ENCODE data around the gene ZSWIM6.
A peak's percentile ranks its signal among the peaks of the same experiment; 100 is the strongest.
"Not testable (repeated sequence)": the region's sequence is repeated elsewhere in the genome, so short reads cannot be mapped to it uniquely, and the experiment has no call there.

ZSWIM6 gene

DNA sequence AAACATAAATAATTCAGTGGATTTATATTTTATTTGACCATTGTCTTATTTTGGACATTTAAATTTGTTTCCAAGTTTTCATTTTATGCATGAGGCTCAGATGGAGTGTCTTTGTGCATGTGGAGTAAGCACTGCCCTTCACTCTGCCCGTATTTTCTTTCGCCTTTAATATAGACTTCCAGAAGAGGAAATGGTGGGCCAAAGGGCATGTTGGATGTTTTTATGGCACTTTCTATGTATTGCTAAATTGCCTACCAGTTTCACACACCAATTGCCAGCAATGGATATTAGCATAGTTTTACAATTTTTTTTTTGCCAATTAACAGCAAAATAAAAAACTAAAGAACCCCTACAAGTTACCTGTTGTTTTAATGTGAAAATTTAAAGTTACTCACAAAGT is 38.4 kb downstream of the ZSWIM6 start:
- DNase-seq = no peak

DNA sequence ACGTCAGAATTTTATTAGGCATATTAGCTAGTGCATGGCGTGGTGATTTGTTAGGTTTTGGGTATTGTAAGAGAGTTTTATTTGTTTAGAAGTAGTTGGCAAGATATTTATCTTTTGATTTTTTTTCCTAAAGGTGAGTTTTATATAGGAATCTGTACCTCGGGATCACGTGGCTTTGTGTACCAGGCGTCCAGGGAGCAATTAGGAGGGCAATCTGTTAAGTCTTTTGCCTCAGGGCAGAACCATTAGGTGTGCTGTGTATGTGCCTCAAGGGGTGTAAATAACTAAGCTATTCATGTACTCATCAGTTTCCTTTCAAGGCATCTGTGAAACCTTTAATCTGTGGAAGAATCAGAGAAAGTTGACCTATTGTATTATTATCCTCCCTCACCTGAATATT is 39.4 kb downstream of the ZSWIM6 start:
- no peak for DNase-seq

DNA sequence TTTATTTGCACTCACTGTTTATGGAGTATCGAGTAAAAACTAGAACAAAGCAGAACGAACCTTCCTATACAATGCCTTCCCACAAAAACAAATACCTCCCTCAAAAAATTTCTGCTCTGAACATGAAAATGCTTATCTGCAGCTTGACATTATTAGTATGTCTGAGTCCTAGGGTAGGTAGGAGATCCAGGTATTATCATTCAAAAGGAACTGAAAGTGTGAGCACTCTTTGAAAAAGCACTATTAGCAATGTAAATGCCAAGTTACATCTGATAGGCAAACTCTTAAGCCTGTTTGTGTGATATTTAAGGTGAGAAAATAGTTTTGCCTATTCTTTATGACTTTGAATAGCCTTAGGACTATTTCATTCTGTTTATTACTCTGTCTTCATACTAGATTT is 47.6 kb downstream of the ZSWIM6 start:
- no peak for DNase-seq

GRCh38 chr5:61381968-61382367 is 49.9 kb downstream of the ZSWIM6 start:
- no peak for DNase-seq

DNA sequence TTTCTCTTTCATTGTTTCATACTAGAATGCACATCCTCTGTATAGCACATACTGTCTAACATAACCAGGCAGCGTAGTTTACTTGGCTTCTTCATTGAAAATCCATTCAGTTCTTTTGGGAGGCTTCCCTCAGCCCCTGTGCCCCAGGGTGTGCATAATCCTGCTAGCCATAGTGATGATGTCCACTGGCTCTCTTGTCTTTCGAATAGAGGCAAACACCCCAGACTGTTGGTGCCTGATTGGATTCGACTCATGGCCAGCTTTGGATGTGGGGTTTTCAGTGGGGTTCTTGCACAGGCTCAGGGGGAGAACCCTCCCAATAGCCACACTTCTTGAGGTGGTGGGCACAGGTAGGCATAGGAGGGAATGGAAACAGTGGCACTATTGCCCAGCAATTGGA is 53.6 kb downstream of the ZSWIM6 start:
- DNase-seq = no peak

DNA sequence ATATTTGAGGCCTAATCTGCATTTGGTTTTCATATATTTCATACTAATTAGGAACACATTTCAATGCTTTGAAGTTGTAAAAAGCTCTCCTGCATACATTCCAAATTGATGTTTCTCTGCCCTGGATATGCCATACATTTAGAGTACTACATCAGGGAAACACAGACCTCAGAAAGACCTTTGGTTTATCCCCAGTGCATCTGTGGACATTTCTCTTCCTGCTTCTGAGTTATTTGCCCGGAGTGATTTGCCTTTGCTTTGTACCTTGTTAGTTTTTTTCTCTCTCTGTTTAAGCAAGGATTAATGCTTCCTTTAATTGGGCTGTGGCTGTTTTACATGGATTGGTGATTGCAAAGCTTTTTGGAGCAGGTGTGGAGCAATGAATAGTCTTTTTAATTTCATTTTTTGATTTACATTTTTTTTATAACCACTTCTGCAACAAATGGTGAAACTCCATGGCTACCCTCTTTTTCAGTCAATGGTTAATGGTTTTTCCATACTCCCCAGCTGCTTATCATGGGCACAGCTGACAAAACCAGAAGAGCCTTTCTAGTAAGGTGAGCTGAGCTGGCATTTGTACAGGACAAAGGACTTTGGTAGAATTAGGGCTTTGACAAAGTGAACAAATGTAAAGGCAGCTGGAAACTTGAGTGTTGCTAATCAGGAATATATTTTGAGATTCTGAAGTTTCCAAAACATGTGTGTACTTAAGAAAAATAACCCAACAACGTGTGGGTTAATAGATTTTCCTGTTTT is 54.2 kb downstream of the ZSWIM6 start:
- DNase-seq = no peak

- no peak for DNase-seq
Measured at GRCh38 chr5:61389609-61390008, 57.6 kb downstream of the ZSWIM6 start.

- DNase-seq = no peak
Measured at GRCh38 chr5:61394078-61394704, 62.1 kb downstream of the ZSWIM6 start.

DNA sequence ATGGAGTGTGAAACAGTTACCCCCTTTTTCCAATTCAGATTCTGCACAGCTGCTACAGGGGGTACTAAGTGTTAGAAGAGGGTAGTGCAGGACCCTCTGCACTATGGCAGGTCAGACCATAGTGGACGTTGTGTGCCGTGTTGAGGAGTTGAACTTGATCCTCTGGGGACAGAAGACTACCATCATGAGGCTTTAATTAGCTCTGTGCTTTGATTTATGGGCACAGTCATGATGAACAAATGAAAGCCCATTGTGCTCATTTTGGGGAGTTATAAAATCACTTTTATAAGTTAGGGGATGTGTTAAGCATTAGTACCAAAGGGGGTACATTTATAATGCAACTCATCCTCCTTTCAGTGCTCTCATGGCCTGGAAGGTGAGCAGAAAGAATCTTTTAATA is 62.7 kb downstream of the ZSWIM6 start:
- no peak for DNase-seq

GRCh38 chr5:61397238-61397637 is 65.2 kb downstream of the ZSWIM6 start:
- no peak for DNase-seq

GRCh38 chr5:61397937-61398336 is 65.9 kb downstream of the ZSWIM6 start:
- no peak for DNase-seq

DNA sequence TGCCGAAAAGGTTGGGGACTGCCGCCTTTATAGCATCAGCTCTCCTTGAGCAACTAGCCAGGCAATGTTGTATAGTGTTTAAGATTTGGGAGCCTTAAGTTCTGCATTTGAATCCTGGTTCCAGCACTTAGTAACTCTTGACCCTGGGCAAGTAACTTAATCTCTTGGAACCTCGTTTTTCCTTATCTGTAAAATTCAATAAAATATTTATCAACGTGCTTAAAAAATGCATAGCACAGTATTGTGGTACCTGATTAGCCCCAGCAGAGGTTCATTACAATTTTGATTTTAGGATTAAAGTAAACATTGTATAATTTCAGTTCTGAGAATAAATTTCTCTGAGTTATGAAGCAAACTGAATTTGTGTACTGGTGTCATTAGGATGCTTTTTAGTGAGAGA is 66.4 kb downstream of the ZSWIM6 start:
- no peak for DNase-seq

DNA sequence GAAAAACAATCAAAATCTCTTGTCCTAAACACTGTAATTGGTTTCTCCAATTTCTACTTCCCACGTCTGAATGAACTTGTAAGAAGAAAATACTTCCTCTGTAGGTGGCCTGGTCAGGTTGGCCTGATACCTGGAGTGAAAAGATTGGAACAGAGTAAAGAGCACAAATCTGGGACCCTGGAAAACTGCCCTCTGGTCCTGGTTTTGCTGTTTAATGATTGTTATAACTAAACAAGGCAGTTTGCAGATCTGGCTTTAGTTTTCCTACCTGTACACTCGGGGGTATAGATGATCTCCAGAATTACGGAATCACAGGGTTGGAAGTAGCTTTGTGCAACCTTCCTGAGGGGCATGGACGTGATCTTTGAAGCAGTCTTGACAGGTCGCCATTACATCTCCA is 67.6 kb downstream of the ZSWIM6 start:
- DNase-seq = no peak

GRCh38 chr5:61401726-61402125 is 69.7 kb downstream of the ZSWIM6 start:
- DNase-seq = no peak

GRCh38 chr5:61402244-61402823 is 70.3 kb downstream of the ZSWIM6 start:
- no peak for DNase-seq

DNA sequence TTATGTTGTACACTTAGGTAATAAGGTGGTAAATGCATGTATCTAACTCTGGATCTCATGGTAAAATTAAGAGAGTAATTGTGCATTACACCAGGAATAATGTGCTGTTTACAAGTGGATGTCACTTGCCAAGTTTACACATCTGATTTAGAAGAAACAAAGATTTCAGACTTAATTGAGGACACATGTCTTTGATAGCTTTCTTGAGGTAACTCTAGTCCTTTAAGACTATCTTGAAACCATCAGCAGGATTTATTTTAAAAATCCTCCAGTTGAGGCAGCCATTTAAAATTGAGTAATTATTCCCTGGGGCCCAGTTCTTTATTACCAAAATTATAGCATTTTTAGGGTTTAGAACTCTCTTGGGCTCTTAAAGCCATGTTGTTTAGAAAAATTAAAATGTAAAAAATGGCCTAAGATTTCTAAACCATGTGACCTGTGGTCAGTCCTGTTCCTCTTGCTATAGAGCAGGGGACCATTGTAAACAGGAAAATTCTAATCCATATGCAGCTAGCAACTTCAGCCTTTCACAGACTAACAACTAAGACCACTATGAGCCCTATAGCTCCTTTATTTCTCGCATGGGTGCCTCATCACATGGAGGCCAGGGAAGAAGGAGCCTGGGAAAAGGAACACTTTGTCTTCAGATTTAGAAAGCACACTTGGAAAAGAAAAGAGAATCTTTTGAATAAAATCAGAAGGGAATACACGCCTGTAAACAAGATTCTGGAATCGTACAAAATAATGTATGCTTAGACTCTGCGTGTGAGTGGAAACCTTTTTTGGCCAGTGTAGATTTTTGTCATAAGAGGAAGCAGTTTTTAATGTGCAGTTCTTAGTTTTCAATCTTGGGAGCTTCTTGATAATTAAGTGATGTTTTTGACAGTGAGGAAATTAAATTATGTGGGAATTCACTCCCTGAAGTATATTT is 71.2 kb downstream of the ZSWIM6 start:
- DNase-seq = no peak

GRCh38 chr5:61405511-61406295 is 73.6 kb downstream of the ZSWIM6 start:
- DNase-seq = no peak

DNA sequence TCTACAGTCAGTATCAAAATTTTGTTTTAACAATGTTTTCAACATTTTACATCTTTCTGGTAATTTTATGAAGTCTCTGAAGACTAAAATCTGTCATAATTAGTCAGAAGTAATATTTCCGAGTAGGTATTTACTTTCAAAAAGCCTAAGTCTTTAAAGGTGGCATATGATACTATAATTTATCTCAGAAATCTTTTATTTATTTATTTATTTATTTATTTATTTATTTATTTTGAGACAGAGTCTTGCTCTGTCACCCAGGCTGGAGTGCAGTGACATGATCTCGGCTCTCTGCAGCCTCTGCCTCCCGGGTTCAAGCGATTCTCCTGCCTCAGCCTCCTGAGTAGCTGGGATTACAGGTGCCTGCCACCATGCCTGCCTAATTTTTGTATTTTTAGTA is 74.4 kb downstream of the ZSWIM6 start:
- DNase-seq = not testable (repeated sequence)

- no peak for DNase-seq
Measured at GRCh38 chr5:61407706-61408270, 75.7 kb downstream of the ZSWIM6 start.

DNA sequence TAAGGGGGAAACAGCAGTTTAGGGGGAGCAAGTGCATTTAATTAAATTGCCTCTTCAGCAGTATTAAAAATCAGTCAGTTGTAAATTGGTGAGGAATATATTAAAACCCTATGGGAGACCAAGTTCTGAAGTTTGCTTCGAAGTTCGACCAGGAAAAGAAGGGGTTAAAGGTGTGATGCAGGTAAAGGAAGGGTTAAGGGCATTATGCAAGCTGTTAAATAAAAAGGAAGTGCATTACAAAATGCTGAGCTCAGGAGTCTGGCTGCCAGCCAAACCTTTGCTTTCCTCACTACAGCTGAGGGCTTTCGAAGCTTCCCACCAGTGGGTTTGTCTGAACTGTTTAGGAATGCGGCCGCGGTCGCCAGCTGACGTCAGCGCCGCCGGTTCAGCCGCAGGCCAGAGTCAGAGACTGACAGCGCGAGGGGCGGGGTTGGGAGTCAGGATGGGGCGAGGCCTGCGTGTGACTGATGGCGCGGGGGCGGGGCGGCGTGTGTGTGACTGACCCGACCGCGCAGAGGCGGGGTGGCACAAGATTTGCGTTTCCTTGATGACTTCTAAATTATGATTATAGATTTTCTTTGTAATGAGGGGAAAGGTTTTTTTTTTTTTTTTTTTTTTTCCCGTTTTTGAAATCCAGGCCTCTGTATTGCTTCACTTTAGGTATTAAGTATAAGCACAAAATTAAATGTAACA is 76.6 kb downstream of the ZSWIM6 start:
- peak; percentile 96 for DNase-seq

GRCh38 chr5:61409568-61409967 is 77.5 kb downstream of the ZSWIM6 start:
- DNase-seq = peak; percentile 96

GRCh38 chr5:61410811-61411210 is 78.8 kb downstream of the ZSWIM6 start:
- DNase-seq = no peak

Data from kidney glomerular epithelial cell (primary cell).